CD4-positive, alpha-beta T cell treated with Interferon alpha-2 for 1 hour (primary cell): Measurements from ENCODE around the gene TNIK.
"Not testable (repeated sequence)": the region's sequence is repeated elsewhere in the genome, so short reads cannot be mapped to it uniquely, and the experiment has no call there.

Experiments
- DNase-seq, 2 donors: peaks; one replicate each; pipeline ENCODE4 v3.0.0-alpha.2; 2020 to 2022

TNIK gene

DNA sequence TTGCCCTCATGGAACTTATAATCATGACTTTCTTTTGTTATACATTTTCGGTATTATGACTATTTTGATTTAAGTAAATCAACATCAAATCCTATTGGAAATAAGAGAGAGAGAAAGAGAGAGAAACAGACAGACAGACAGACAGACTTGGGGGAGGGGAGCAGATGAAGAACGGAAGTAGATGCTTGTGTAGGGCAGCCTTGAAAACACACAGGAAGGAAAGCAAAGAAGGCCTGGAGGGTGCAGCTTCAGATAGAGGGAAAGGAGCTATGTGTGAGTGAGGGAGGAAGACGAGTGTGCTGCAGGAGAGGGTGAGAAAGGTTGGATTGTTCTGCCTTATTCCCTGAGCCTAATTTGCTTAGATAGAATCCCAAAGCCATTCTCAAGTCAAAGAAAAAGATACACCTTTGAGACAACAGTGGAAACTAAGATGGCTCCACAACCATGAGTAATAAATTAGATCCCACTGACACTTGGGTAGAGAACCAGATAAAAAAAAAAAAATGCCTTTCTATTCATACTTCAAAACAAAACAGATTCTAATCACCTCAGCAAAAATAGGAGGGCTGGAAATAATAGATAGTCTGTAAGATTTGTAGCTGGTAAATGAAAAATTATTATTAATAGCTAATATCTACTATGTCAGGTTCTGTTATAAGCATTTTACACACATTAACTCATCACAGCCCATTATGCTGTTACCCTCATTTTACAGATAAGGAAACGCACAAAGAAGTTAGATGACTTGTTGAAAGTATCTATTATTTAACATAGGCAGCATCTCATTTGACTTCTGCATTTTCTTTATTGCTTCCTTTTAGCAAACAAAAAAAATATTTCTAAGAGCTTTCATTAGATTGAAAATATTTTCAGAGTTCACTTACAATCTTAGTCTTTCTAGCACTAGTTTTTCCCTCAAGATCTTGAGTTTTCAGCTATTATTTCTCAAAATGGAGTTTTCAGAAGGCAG lies 214.1 kb downstream of the TNIK start:
- no peak for DNase-seq

DNA sequence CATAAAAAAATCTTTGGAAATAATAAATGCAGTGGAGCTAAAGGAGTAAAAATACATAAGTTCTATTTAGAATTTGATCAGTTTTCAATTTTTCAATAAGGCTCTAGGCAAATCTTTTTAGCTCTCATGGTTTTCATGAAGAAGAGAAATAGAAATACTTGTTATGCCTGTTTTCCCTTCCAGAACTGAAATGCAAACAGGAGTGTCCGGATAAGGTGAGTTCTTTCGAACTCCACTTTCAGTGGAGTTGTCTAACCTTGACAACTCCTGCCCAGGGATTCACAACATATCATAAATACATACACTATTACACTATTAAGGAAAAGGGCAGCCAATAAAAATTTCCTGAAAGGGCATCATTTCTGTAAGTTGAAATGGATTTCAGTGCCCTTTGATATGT lies 217.3 kb downstream of the TNIK start:
- no peak for DNase-seq

DNA sequence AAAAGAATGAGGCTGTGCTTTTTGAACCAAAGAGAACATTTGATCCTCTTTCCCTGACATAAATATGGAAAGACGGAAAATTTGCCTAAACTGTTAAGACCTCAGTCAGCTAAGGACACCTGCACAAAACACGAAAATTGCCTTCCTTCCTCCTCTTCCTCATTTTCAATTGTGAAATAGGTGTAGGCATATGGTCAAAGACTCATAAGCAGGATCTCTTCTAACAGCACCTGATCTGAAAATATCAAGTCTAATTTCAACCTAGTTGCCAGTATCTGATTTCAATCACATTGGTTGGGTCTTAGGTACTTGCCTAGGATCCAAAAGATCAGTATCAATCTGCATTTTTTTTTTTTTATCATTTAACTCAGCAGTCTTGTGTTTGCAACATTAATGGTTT lies 218.0 kb downstream of the TNIK start:
- no peak for DNase-seq

DNA sequence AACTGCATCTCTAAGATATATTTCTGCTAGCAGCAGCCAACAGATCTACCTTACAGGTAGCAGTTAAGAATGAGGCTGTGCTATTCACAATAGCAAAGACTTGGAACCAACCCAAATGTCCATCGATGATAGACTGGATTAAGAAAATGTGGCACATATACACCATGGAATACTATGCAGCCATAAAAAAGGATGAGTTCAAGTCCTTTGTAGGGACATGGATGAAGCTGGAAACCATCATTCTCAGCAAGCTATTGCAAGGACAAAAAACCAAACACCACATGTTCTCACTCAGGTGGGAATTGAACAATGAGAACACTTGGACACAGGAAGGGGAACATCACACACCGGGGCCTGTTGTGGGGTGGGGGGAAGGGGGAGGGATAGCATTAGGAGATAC lies 218.6 kb downstream of the TNIK start:
- DNase-seq = not testable (repeated sequence)

DNA sequence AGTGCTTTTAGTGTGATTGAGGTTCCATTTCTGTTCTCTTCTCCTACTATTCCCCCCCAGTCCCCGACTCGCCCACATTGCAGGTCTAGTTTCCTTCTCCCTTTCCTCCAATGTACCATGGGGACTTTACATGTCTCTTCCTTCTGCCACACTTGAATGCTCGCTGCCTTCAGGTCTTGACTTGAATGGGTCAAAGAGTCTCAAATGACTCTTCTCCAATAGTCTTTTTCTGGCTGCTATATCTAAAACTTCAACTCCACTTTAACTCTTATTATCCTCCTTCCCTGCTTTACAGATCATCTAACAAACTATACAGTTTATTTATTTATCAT lies 219.7 kb downstream of the TNIK start:
- no peak for DNase-seq

DNA sequence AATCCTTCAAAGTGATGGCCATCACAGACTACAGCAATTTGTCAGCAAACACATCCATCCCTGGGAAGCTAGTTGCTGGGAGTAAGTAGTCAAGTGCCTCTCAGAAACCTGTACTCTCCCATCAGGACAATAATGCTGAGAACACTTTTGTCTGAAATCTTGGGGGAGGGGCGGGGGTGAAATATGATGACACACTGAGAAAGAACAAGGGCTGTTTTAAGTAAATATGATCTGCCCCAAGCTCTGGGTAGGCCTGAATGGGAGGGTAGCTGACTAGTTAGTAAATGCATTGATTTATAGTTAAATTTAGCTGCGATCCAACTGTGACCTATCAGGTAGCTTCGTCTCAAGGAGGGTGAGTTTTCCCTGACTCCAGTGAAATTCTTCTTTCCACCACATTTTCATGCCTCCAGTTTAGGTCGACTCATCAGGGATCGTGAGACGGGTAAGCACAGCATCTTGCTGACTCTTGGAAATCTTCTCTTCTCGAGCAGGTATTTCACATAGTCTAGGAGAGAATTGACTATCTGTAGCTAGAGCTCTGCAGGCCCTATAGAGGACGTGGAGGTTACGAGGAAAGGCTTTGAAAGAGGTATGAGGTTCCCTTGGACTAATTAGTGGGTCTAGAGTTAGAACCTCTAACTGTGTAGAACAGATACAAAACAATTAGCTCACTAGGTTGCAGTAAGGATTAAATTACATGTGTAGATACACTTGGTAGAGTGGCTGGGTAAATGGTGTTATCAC lies 220.3 kb downstream of the TNIK start:
- no peak for DNase-seq

DNA sequence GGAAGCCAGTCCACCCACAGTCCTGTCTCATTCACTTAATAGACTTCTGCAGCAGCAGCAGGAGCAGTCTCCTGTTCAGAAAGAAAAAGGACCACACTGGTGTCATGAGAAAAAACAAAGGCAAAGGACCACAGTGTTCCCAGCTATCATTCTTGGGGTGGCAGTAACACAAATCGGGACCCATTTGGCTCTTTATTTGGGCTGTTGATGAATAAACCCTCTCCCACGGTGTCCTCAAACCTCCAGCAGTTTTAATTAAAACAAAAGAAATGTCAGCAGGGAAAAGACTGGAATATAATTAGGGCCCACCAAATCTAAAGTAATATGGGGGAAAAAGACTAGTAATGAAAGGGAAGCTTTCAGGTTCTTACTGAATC lies 223.2 kb downstream of the TNIK start:
- no peak for DNase-seq

DNA sequence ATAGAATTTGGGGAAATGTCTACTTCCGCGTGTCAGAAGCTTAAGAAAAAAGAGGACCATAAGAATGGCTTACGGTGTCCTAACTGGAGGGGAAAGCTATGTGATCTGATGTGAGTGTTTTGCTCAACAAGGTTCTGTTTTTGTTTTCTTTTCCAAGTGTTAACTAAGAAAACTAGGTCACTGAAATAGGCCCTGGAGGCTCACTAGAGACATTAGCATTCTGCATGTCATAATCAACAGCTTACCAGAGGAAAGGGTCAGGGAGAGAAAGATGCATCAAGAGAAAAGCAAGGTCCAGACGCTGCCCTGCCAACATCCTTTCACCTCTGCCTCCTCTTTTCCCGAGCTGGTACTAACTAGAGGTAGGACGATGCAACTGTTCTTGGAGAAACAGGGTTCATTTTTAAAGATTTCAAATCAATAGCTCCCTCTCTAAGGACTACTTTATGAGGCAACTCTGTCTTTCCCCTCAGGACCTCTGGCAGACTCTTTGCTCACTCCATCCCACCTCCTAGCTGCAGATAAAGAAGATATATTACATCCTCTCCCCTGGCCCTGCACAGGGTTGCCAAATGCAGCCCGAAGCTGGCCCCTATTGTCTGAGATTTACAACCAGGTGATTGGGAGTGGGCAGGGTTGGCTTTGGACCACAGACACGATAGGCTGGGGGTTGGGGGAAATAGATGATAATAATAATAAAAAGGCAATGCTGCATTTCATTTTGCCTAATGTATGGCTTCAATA lies 223.8 kb downstream of the TNIK start:
- DNase-seq = no peak

DNA sequence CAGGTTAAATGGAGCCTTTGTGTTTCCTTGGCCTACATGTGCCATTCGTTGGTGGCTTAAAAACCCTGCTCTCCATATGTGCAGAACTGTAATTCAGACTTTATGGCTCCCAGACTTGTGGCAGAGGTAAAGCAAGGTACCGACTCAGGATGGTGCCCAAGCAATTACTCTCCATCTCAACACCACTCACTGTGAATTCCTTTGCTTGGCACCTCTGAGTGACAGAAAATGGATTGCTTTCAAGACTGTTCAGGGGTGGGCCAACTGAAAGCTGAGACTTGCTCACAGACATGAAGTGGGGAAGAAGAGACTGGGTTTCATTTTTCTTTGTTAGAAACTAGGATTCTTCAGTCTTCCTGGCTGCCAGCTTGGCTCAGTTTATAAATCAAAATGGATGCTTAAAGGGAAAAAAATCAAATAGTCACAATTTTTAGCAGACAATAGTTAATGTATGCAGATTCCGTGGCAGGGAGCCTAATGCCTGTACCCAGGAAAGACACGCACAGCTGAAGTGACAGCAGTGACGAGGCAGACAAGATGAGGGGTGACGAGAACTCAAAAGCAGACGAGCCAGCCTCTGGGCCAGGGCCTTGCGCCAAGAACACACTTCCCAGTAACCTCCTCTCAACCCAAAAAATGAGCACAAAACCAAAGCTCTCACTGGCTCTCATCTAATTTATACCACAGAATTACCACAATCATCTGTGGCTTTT lies 225.8 kb downstream of the TNIK start:
- DNase-seq = no peak

DNA sequence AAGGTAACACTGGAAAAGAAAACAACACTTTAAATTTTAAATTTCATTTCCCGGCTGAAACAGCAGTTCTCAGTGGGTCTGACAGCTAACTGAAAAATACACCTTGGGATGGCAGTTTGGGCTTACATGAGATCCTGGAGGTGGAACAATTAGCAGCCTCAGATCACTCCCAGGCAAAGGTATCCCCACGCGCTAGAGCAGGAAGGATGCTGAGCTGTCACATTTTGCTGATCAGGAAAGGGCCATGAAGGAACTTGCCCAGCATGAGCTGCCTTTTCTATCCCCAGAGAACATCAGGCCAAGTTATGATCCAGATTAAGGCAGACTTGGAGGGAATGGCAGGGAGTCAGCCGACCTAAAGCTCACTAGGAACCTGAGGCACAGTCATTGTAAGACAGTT lies 228.8 kb downstream of the TNIK start:
- DNase-seq = no peak

DNA sequence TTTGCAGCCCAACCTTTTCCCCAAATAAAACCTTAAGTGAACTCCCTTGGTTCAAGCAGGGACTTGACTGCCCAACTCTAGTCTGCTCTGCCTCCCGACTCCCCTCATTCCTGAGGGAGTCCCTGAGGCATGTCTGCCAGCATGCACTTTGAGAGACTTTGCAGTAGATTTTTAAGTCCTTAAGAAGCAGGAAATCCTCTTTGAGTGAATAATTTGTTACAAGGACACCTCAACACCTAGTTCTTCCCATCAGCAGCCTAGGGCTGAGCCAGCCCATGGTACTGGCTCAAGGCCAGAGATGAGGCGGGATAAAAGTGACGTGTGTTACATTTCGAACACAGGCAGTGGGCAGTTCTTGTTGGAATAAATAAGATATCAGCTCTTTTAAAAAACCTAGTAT lies 229.3 kb downstream of the TNIK start:
- no peak for DNase-seq

DNA sequence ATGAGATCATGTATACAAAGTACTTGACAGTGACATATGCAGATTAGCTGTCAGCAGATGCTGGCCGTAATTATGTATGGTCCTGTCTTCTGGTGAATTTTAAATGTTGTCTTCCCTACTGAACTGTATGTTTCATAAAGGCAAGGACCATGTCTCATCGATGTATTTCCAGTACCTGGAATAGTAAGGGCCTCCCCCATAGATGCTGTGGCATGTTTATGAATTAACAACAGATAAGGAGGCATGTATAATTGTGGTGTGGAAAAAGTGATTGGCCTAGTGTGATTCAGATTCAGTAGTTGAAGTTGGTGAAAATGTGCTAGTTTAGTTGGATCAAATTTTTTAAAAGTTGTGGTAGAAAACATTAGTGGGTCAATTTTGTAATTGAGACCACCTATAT lies 231.0 kb downstream of the TNIK start:
- no peak for DNase-seq

DNA sequence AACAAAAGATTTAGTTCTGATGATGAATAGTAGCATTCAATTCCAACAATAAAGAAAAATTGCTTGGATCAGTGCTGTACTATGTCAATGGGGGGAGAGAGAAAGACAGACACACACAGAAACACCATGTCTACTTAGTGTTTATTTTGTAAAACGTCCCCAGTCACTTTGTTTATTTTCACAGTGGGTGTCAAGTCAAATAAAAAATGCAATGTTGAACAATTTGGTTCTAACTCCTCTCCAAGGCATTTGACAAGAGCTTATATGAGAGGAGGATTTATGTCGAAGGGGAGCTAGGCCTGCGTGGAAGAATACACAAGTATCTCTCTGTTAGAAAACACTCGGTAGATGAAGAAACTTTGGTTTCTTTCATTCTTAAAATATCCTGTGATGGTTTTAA lies 232.0 kb downstream of the TNIK start:
- no peak for DNase-seq

DNA sequence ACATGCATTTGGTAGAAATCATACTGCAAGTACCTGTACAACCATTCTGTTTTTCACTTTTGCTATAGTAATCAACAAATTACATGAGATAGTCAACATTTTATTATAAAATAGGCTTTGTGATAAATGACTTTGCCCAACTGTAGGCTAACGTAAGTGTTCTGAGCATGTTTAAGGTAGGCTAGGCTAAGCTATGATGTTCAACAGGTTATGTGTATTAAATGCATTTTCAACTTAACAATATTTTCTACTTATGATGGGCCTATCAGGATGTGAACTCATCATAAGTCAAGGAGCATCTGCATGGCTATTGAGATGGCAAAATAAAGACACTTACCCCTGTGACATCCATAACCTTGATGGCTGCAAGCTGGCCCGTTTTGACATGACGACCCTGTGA lies 232.4 kb downstream of the TNIK start:
- DNase-seq = no peak

DNA sequence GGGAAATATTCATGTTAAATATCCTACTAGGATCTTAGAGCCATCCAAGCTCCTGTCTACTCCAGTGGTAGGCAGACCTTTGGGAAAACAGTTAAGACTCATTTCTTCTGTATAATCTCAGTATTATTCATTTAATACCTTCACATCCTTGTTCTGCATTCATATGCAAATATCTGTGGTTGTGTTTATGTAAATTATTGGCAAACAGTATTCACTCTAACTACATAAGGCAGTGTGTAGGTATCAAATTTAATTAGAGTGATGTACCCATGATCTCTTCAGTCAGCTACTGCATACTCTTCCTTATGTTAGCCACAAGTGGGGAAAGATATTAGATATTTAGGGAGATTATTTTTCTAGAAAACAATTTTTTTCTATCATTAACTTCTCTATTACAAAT lies 232.8 kb downstream of the TNIK start:
- DNase-seq = no peak

DNA sequence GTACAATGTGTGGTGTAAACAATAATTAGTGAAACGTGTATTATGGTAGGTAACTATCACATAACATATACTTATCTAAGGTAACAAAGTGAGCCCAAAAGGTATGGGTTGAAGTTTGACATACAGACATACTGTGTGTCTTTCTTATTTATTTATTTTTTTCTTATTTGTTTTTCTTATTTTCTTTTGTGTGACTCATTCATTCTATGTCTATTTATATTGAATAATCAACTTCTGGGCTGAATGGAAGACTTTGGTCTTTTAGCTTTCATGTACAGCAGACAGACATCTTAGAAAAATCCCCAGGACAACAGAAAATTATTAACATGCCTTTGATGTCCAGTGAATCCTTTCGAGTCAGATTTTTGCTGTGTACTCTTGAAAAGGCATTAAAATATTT lies 233.4 kb downstream of the TNIK start:
- no peak for DNase-seq

DNA sequence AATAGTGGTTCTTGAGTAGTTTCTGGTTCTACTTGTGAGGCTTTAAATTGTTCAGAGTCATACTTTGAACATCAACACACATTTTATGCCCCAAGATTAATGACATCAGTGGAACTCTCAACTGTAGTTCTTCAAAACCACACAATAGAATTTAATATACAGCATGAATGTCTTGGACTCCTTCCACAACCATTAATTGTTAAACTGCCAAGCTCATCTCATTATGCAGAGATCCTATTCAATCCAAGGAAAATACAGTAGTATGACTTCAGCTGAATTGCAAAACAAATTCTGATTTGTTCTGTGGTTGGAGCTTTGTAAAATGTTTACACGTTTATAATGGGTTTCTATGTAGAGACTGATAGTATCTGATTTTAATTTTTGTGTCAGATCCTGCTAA lies 234.5 kb downstream of the TNIK start:
- DNase-seq = no peak

DNA sequence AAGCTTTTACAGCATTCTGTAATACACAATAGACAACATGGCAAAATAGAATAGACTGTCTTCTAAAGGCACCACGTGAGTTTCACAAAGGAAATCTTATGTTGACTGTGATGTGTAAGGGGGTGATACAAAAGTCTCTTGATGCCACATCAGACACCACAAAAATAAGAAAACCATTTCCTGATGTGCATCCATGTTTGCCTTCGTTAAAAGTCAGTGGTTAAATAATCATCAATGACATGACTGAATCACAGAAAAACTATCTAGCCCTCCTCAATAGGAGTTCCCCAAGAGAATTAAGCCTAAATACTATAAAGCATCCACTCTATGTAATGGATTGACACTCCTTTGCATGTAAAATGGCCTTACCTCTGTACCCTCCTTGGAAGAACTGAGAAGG lies 235.0 kb downstream of the TNIK start:
- peak in 1 of 2 donors; percentile 34 for DNase-seq

DNA sequence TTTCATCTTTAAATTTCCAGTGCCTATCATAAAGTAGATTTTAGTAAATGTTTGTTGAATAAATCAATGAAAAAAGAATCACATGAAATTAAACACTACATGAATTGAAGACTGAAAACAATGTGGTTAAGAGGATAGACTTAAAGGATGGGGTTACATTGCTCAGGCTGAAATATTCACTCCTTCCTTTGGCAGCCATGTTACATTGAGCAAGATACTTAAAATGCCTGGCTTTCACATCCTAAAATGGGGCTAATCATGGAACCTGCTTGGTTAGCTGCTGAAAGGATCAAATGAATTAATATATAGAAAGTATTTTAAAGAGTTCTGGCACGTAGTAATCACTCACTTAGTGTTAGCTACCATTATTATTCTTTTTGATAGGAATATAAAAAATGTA lies 236.8 kb downstream of the TNIK start:
- no peak for DNase-seq

DNA sequence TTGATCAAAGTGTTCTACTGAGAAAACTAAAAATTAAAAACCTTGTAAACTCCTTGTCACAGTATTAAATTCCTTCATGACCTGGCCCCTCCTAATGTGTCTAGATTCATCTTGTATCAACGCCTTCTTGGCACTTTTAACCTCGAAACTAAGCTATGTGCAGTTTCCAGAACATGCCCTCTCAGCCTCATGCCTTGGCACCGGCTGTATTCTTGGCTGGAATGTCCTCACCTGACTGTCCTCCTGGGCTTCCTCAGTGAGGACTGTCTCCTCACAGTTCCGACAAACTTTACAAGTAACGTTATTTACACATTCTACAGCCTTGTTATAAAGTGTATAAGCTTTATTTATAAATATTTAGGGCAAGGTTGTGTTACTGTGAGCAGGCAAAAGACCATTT lies 237.2 kb downstream of the TNIK start:
- no peak for DNase-seq

DNA sequence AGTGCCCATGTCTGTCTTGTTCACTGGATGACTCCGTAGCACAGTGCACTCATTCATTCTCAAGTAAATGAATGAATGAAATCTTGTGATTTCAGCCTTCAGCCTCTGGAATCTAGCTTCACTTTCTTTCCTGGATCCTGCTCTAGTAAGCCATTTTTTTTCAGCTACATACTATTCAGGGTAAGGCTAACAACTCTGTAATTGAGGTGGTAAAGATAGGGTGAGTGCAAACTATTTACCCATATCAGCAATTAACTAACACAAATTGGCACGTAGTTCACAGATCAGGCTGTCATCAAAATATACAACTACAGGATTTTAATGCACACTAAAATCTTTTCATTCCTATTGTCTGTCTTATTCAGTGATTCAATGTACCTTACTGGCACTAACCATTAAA lies 238.6 kb downstream of the TNIK start:
- no peak for DNase-seq

DNA sequence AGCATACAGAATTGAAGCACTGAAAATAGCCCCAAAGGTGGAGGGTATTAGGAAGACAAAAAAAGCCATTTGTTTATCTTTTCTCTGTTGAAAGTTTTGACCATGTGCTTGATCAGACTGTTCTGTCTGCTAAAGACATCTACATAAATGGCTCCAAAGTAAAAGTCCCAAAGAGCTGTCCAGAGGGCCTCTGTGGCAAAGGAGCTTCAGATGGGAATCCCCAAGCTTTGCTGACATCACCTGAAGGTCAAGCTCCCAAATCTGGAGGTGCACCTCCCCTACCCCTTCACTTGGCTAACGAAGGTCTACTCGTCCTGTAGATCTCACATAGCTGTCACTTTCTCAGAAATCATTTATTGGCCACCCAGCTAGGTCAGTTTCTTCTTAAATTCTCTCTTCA lies 239.1 kb downstream of the TNIK start:
- DNase-seq = no peak

DNA sequence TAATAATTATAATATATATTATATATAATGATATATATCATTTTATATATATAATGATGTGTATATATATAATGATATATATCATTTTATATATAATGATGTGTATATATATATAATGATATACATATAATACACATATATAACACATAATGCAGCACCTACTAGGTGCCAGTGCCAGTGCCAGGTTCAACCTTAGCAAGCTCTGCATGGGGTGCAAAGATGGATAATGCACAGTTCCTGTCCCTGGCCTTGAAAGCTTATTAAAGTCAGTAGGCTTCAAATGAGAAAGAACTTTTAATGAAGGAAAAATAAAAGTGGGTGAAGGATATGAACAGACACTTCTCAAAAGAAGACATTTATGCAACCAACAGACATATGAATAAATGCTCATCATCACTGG lies 240.9 kb downstream of the TNIK start:
- DNase-seq = no peak
